GM19351 (cell line): ENCODE measurements around the gene MFF.

ENCODE experiments used
- ATAC-seq: cut with Tn5 transposase; IDR thresholded peaks from one replicate; pipeline ENCODE4 v1.9.1; 2021; ENCODE audit warnings: mild to moderate bottlenecking, moderate library complexity; ENCODE audit not compliant: unreplicated experiment

MFF gene

DNA sequence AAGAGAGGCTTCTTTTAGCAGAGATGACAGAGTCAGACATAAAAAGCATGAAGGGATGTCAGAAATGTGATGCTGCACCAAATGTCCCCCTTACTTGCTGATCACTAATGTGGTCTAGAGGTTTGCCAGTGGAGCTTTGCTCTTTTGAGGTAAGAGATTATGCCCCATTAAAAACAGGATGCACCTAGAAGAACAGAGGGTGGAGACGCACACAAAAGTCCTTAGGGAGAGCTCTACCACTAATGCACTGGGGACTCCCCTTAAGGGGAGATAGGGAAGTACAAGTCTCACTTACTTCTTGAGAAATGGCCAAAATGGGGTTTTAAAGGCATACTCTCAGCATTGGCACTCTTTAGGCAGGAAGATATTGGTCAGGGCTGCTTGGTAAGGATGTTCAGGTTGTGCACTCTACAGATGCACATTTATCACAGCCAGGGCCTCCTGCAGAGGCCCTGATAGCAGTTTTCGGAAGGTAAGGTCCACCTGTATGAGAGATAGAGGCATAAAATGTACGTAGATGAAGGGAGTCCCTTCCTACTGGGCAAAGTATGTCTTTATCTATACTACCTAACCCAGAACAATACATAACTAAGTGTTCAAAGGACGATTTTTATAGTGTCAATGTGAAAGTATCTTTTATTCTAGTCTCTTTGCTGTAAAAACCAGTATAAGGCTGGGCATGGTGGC is 79.7 kb downstream of the MFF start:
- ATAC-seq = no peak

DNA sequence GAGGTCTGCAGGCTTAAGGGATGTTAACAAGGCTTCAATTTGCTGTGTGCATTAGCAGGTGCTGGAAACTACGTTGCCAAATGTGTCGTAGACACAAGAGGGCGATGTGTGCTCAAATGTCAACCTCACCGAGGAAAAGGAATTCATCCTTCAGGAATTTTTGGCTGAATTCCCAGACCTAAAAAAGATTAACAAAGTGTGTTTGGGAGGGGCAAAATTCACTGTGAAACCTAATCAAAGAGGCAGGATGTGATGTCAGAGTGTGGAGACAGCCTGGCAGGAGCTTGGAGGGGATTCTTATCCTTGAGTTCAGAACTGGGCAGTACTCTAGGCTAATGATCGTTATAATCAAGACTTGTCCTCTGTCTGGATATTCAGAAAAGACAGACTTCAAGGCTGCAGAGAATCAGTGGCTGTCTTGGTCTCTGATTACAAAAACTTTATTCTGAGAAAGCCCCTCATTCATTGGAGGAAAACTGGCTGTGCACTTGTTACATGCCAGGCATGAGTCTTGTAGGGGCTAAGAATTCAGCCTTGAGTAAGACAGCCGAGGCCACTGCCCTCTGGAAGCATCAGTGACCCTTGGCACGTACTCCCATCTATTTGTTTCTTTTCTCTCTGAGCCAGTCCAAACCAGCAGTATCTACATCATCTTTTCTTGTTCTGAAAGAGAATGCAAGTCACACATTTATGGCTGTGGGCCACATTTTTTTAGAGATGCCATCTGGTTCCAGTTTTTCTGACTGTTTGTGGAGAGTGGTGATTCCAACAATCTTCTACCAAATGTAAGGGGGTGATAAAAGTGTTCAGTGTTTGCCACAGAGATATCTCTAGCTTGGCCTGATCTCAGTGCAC is 81.4 kb downstream of the MFF start:
- ATAC-seq = peak; percentile 52
